IPS-20b (cell line): ENCODE measurements around the gene ACOXL.

Experiments
- H3K27ac ChIP-seq: one replicate; pipeline ENCODE4 v1.5.1; 2013; ENCODE audit warnings: low read length
- H3K27me3 ChIP-seq: 2 replicates; pipeline ENCODE4 v1.6.1; 2013; ENCODE audit warnings: mild to moderate bottlenecking, low read length, inconsistent platforms; ENCODE audit not compliant: insufficient read depth
- H3K36me3 ChIP-seq: 2 replicates; pipeline ENCODE4 v1.6.1; 2013; ENCODE audit warnings: low read depth, mild to moderate bottlenecking, inconsistent platforms, low read length, moderate library complexity; ENCODE audit not compliant: insufficient read depth
- H3K4me1 ChIP-seq: 2 replicates; pipeline ENCODE4 v1.6.1; 2013; ENCODE audit warnings: mild to moderate bottlenecking, control low read depth, inconsistent platforms, low read length, moderate library complexity; ENCODE audit not compliant: insufficient read depth
- H3K4me3 ChIP-seq: 2 replicates; pipeline ENCODE4 v1.5.1; 2013; ENCODE audit warnings: mild to moderate bottlenecking, low read length, inconsistent platforms
- H3K9ac ChIP-seq: 2 replicates; pipeline ENCODE4 v1.6.1; 2013; ENCODE audit warnings: low read depth, mild to moderate bottlenecking, inconsistent platforms, low read length, moderate library complexity
- H3K9me3 ChIP-seq: 2 replicates; pipeline ENCODE4 v1.6.1; 2013; ENCODE audit warnings: mild to moderate bottlenecking, low read depth, low read length, inconsistent platforms; ENCODE audit not compliant: insufficient read depth

ACOXL gene

DNA sequence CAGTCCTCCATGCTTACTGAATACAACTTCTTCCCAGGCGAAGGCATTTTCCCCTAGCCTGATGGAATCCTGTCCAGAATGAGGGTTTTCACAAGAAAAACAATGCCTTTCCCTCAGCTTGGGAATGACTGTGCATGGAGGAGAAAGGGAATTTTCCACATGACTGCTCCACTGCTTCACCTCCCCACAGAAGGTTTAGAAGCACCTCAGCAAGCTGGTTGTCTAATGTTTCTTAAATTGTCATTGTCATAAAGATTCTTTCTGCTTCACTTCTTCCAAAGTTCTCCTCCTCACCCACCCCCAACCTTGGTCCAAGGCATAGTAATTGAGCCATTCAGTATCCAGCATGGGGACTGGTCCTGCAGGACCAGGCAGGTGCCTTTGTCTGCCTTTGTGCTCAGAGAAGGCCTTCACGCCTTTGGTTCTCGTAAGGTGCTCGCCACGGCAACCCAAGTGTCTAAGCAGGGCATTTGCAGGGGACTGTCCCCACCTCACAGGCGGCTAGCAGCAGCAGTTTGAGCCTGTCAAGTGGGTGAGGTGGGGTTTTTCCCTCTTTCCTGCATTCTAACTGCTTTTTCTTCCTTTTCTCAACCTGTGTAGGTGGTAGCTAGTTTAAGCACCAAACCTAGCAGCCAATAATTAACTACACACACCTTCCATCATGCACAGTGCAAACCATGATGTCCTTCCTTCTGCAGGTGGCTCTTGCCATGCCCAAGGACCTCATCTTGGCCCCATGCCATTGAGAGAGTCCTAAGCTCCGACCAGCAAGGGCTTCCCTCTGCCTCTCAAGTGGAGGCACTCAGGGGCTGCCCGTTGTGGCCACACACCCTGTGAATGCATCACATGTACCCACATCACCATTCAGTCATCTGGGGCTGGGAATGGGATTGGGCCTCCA, 322.7 kb downstream of the ACOXL start:
- H3K9ac ChIP-seq, result no peak overlapping the region
- no peaks in the 10 kb centered on the region for H3K9me3 ChIP-seq
- no peaks in the 10 kb centered on the region for H3K4me1 ChIP-seq
- no peak overlapping the region for H3K4me3 ChIP-seq
- no peaks in the 10 kb centered on the region for H3K36me3 ChIP-seq
- H3K27me3 ChIP-seq, result no peaks in the 10 kb centered on the region
- H3K27ac ChIP-seq, result no peak overlapping the region

DNA sequence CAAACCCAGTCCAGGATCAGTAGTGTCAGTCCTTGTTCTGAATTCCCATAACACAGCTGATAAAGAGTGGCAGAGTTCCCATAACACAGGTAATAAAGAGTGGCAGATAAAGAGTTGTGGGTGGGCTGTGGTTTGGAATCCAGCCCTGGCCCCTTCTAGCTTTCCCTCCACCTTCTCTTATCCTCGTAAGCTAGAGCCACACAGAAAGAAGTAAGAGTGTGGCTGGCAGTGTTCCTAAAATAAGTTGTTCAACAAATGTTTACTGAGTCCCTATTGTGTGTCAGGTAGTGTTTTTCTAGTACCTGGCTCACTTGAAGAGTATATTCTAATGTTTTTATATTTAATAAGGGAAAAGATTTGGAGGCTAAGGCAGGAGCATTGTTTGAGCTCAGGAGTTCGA, 323.4 kb downstream of the ACOXL start:
- H3K9ac ChIP-seq, result no peak overlapping the region
- H3K4me1 ChIP-seq, result no peaks in the 10 kb centered on the region
- H3K27ac ChIP-seq, result no peak overlapping the region
- no peaks in the 10 kb centered on the region for H3K36me3 ChIP-seq
- H3K27me3 ChIP-seq, result no peaks in the 10 kb centered on the region
- H3K9me3 ChIP-seq, result no peaks in the 10 kb centered on the region
- H3K4me3 ChIP-seq, result no peak overlapping the region

DNA sequence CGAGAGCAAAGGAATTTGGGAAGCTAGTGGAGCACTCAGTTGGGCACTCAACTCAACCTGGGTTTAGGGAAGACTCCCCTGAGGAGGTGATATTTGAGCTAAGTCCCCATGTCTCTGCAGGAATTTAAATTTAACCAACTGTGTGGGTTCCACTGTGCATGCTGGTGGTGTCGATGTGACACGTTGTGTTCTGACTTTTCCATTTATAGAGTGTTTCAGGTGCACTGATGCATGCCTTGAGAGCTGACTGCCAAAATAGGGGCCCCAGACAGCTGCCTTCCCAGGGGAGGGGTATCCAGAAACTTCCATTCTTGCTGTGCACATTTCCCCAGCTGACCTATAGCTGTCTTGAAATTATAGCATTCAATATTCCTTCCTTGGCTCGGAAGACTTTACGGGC, 324.7 kb downstream of the ACOXL start:
- Histone ChIP-seq H3K27ac (no peak overlapping the region), H3K9me3 (no peaks in the 10 kb centered on the region), H3K4me1 (no peaks in the 10 kb centered on the region), H3K4me3 (no peak overlapping the region), H3K27me3 (no peaks in the 10 kb centered on the region), H3K9ac (no peak overlapping the region), H3K36me3 (no peaks in the 10 kb centered on the region)

DNA sequence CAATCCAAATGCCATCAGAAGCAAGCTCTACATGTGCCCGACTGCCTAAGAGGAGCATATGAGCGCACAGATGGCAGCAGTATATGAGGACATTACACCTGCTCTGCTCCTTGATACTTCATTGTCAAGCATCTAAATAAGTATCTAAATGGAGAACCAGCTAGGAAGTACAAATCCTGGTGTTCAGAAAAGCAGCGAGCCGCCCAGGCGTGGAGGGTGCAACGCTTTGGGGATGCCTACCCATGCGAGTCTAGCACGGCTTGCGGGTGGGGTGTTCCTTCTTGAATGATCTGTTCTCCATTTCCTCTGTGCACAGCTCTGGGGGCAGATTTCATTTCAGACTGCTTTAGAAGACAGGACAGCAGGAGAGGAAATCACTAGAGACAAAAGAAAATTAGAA, 325.3 kb downstream of the ACOXL start:
- H3K4me1 ChIP-seq, result no peaks in the 10 kb centered on the region
- no peaks in the 10 kb centered on the region for H3K27me3 ChIP-seq
- no peaks in the 10 kb centered on the region for H3K36me3 ChIP-seq
- no peak overlapping the region for H3K9ac ChIP-seq
- no peak overlapping the region for H3K4me3 ChIP-seq
- no peak overlapping the region for H3K27ac ChIP-seq
- H3K9me3 ChIP-seq, result no peaks in the 10 kb centered on the region

DNA sequence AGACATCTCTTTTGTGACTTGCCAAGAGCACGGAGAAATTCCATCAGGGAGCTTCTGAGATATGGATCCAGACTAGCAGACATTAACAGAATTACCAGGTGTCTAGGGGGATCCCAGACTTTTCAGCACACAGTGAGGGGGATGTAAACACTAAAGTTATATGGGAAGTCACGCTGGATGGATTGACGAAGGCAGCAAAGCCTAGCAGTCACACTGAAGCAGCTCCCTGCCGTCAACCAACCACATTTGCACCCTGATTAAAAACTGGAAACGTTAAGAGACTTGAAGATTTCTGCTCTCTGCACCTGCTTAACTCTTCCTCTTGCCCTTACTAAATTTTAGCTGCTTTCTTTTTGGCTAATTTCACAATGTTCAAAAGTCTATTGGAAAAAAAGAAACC, 325.9 kb downstream of the ACOXL start:
- Histone ChIP-seq H3K27ac (no peak overlapping the region), H3K4me3 (no peak overlapping the region), H3K27me3 (no peaks in the 10 kb centered on the region), H3K4me1 (no peaks in the 10 kb centered on the region), H3K36me3 (no peaks in the 10 kb centered on the region), H3K9ac (no peak overlapping the region), H3K9me3 (peaks cover 2% of the 10 kb centered on the region; the same call in 1 of the 2 replicates)

DNA sequence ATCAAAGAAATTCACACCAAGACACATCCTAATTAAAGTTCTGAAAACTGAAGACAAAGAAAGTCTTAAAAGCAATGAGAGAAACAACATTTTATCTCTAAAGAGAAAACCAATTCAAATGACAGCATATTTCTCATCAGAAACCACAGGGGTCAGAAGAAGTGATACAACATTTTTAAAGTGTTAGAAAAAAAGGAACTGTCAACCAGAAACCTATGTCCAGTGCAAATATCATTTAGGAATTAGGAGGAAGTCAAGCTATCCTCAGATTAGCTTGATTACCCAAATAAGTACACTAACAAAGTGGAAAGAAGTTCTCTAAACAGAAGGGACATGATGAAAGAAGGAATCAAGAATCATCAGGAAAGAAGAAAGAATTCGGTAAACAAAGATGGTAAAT, 328.8 kb downstream of the ACOXL start:
- Histone ChIP-seq H3K9ac (no peak overlapping the region), H3K27me3 (no peaks in the 10 kb centered on the region), H3K4me1 (no peaks in the 10 kb centered on the region)

GRCh38 chr2:111062417-111062816, 330.0 kb downstream of the ACOXL start:
- Histone ChIP-seq H3K4me1 (no peaks in the 10 kb centered on the region), H3K4me3 (no peak overlapping the region), H3K27ac (no peak overlapping the region)

More for the DNA sequence above, 328.8 kb downstream of the ACOXL start:
- Histone ChIP-seq H3K9me3 (peaks cover 4% of the 10 kb centered on the region; the same call in 1 of the 2 replicates), H3K27ac (no peak overlapping the region), H3K4me3 (no peak overlapping the region), H3K36me3 (no peaks in the 10 kb centered on the region)

DNA sequence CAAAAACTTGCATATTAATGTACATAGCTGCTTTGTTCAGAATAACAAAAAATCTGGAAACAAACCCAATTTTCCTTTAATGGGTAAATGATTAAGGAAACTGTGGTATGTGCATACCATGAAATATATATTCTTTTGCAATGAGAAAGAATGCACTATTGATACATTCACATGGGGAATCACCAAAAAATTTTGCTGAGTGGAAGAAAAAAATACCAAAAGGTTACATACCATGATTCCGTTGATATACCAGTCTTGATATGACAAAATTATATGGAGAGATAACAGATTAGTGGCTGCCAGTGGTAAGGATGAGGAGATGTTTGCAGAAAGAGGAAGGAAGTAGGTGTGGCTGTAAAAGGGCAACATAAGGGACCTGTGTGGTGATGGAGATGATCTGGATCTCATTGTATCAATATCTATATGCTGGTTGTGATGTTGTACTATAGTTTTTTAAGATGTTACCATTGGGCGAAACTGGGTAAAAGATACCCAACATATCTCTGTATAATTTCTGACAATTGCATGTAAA, 333.8 kb downstream of the ACOXL start:
- peaks cover 4% of the 10 kb centered on the region; the same call in 1 of the 2 replicates for H3K9me3 ChIP-seq
- H3K36me3 ChIP-seq, result no peaks in the 10 kb centered on the region
- no peaks in the 10 kb centered on the region for H3K27me3 ChIP-seq
- H3K27ac ChIP-seq, result no peak overlapping the region
- H3K4me1 ChIP-seq, result peaks cover 4% of the 10 kb centered on the region
- no peak overlapping the region for H3K4me3 ChIP-seq
- no peak overlapping the region for H3K9ac ChIP-seq

More at GRCh38 chr2:111062417-111062816, 330.0 kb downstream of the ACOXL start:
- Histone ChIP-seq H3K27me3 (no peaks in the 10 kb centered on the region), H3K9me3 (peaks cover 4% of the 10 kb centered on the region; the same call in 1 of the 2 replicates), H3K36me3 (no peaks in the 10 kb centered on the region), H3K9ac (no peak overlapping the region)

GRCh38 chr2:111068435-111069058, 336.2 kb downstream of the ACOXL start:
- no peak overlapping the region for H3K27ac ChIP-seq
- peaks cover 4% of the 10 kb centered on the region for H3K4me1 ChIP-seq
- H3K9me3 ChIP-seq, result 0 out of 2 replicates have a peak, but pooled peaks cover 2% of the 10 kb centered on the region
- H3K9ac ChIP-seq, result no peak overlapping the region
- no peaks in the 10 kb centered on the region for H3K36me3 ChIP-seq
- H3K27me3 ChIP-seq, result no peaks in the 10 kb centered on the region
- no peak overlapping the region for H3K4me3 ChIP-seq

DNA sequence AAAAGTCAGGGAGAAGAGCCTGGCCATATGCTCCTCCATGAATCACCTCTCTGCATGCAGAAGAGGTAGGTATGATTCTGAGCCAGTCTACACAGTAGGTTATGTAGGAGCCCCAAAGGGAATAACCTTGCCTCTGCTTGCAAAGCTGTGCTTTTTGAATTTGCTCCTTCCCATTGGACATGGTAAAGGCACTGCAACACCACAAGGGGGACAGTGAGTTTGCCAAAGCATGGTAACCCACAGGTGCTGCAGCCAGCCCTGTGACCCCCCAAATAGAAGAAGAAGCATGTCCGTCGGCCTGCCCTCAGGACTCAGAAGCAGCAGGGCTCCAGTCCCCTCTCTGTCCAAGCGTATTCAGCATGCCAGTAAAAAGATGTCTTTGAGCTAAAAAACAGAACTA, 337.3 kb downstream of the ACOXL start:
- Histone ChIP-seq H3K9me3 (peaks cover 14% of the 10 kb centered on the region), H3K4me1 (peaks cover 4% of the 10 kb centered on the region)

DNA sequence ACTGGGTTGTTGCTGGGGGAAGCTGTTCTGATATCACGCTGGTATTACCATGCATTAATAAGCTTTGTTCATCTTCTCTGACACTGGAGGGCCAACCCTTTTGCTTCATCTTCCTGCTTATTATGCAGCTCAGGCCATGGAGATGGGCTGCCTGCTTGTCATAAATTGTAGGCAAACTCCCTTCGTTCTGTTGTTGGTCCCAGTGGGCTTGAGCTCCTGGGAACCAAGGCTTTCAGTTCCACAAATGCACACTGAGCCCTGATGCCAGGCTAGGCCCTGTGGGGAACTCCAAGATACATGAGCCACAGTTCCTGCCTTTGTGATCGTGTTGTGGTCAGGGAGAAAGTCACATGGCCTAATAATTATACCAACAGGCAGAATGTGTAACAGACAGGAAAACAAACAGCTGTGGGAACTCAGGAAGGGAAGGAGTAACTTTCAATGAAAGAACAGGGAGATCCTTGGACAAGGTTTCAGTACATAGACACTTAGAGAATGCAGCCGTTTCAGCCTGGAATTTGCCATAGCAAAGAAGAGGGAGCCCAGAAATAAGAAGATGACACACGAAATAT, 339.3 kb downstream of the ACOXL start:
- H3K27me3 ChIP-seq, result no peaks in the 10 kb centered on the region
- peaks cover 20% of the 10 kb centered on the region for H3K9me3 ChIP-seq
- H3K27ac ChIP-seq, result no peak overlapping the region
- H3K4me1 ChIP-seq, result peaks cover 4% of the 10 kb centered on the region
- H3K9ac ChIP-seq, result no peak overlapping the region
- H3K4me3 ChIP-seq, result no peak overlapping the region
- no peaks in the 10 kb centered on the region for H3K36me3 ChIP-seq

More for the DNA sequence above, 337.3 kb downstream of the ACOXL start:
- H3K4me3 ChIP-seq, result no peak overlapping the region
- no peaks in the 10 kb centered on the region for H3K27me3 ChIP-seq
- H3K9ac ChIP-seq, result no peak overlapping the region
- no peak overlapping the region for H3K27ac ChIP-seq
- no peaks in the 10 kb centered on the region for H3K36me3 ChIP-seq
